ENCODE results near the gene ETFA.
A peak's percentile ranks its signal among the peaks of the same experiment; 100 is the strongest.

The ETFA gene

GRCh38 chr15:76311100-76311953, at the start of gene ETFA:
TSS of gene ETFA (minus strand) at chr15:76311469. CDS start at chr15:76311388, 81 bp downstream.
- peak; percentile 89 for DNase-seq

GRCh38 chr15:76360416-76360815, 49.1 kb upstream of the ETFA start:
- no peak for DNase-seq

GRCh38 chr15:76359152-76359551, 47.9 kb upstream of the ETFA start:
- DNase-seq, result no peak

GRCh38 chr15:76358453-76358852, 47.2 kb upstream of the ETFA start:
- DNase-seq, result no peak

- DNase-seq, result no peak
These were observed 43.7 kb upstream of the ETFA start for GRCh38 chr15:76354823-76355440.

- DNase-seq, result no peak
These were observed 42.6 kb upstream of the ETFA start for GRCh38 chr15:76353903-76354302.

GRCh38 chr15:76353023-76353577, 41.8 kb upstream of the ETFA start:
- DNase-seq, result no peak

GRCh38 chr15:76349301-76350070, 38.2 kb upstream of the ETFA start:
- no peak for DNase-seq

- no peak for DNase-seq
These were observed 36.3 kb upstream of the ETFA start for GRCh38 chr15:76347482-76348055.

GRCh38 chr15:76346669-76347481, 35.6 kb upstream of the ETFA start:
- no peak for DNase-seq

- DNase-seq, result no peak
These were observed 34.8 kb upstream of the ETFA start for GRCh38 chr15:76345880-76346668.

GRCh38 chr15:76345583-76345879, 34.3 kb upstream of the ETFA start:
- no peak for DNase-seq

GRCh38 chr15:76344893-76345582, 33.8 kb upstream of the ETFA start:
- no peak for DNase-seq

GRCh38 chr15:76343313-76343996, 32.2 kb upstream of the ETFA start:
- DNase-seq, result no peak

- DNase-seq, result peak; percentile 34
These were observed 31.3 kb upstream of the ETFA start for GRCh38 chr15:76342382-76343201.

GRCh38 chr15:76342058-76342381, 30.8 kb upstream of the ETFA start:
- DNase-seq, result no peak

- DNase-seq, result peak; percentile 32
These were observed 30.2 kb upstream of the ETFA start for GRCh38 chr15:76341366-76342057.

GRCh38 chr15:76340803-76341365, 29.6 kb upstream of the ETFA start:
- peak; percentile 26 for DNase-seq

All from NCI-H1417 treated with DMSO at 0.1 percent for 48 hours (cell line).